SK-N-MC (cell line): Measurements from ENCODE around the gene FURIN.

ENCODE experiments used
- EZH2 ChIP-seq: fragments of 200-600 bp; sonication (generic); IDR thresholded peaks from one replicate; pipeline ENCODE4 v1.6.1; 2017; ENCODE audit warnings: antibody characterized with exemption
- POLR2AphosphoS5 ChIP-seq: IDR thresholded peaks from 2 replicates; pipeline ENCODE4 v1.6.1; 2012; ENCODE audit warnings: mild to moderate bottlenecking, low read depth, low read length, borderline replicate concordance

DNA sequence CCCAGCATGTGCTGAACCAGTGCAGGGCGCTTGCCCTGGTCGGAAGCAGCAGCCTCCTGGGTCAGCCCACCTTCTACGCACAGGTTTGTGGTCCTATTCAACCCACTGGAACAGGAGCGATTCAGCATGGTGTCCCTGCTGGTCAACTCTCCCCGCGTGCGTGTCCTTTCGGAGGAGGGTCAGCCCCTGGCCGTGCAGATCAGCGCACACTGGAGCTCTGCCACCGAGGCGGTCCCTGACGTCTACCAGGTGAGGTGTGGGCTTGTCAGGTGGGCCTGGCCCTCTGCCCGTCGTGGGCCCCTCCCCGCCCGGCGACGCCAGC lies 42.9 kb downstream of the FURIN start:
- TF ChIP-seq EZH2 (no peak), POLR2AphosphoS5 (no peak)
